Dendritic cell treated with granulocyte-macrophage colony-stimulating factor and Interleukin-4, amounts not matched to agents 40 ng/mL and 50 ng/mL, for 4 days (primary cell): ENCODE results near the gene RPS16.
"Not testable (repeated sequence)": the region's sequence is repeated elsewhere in the genome, so short reads cannot be mapped to it uniquely, and the experiment has no call there.

Source experiments
- H3K27ac Mint-ChIP-seq: one replicate; pipeline ENCODE4 v1.8.0; 2022; ENCODE audit warnings: mild to moderate bottlenecking, mixed read lengths
- H3K27me3 Mint-ChIP-seq: one replicate; pipeline ENCODE4 v1.8.0; 2022; ENCODE audit warnings: mild to moderate bottlenecking, mixed read lengths
- H3K36me3 Mint-ChIP-seq: one replicate; pipeline ENCODE4 v1.8.0; 2022; ENCODE audit warnings: low read depth, mixed read lengths
- H3K4me1 Mint-ChIP-seq: one replicate; pipeline ENCODE4 v1.8.0; 2022; ENCODE audit warnings: low read depth, mixed read lengths
- H3K4me3 Mint-ChIP-seq: one replicate; pipeline ENCODE4 v1.8.0; 2022; ENCODE audit warnings: mild to moderate bottlenecking, moderate library complexity, mixed read lengths
- H3K9me3 Mint-ChIP-seq: one replicate; pipeline ENCODE4 v1.8.0; 2022; ENCODE audit warnings: mixed read lengths
- intact Hi-C: fragments of 100-400 bp; cut with micrococcal nuclease; formaldehyde crosslinking; loops from one replicate; pipeline ENCODE4 v1.15.0; 2022

RPS16 gene

DNA sequence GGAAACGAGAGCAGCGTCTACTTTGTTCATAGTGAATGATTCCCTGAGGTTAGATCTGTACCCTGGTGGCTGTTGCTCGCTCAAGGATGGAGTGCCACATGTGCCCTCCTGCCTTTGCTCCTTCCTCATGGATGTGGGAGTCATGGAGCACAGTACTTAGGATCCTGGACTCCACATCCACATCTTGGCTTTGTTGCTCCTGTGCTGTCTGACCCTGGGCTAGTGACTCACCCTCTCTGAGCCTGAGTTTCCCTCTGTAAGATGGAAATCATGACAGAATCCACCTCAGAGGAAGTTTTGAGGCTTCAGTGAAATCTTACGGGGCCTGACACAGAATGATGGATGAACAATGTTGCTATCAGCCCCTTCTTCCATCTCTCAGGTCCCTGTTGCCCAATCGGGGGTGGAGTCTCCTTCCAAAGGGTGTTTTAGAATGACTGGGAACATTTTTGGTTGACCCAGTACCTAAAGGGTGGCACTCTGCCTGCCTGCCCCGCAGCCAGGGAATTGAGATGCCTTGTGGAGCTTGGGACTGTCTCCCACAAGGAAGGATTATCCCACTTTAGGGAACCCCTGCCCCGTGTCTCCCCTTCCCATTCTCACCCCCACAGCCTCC is 35.1 kb upstream of the RPS16 start:
- intact Hi-C loops: no loop called here
- Mint-ChIP-seq H3K4me3 (no peak overlapping the region), H3K36me3 (peaks cover 100% of the 10 kb centered on the region), H3K9me3 (no peaks in the 10 kb centered on the region), H3K4me1 (peaks cover 7% of the 10 kb centered on the region), H3K27ac (no peak overlapping the region), H3K27me3 (no peaks in the 10 kb centered on the region)

DNA sequence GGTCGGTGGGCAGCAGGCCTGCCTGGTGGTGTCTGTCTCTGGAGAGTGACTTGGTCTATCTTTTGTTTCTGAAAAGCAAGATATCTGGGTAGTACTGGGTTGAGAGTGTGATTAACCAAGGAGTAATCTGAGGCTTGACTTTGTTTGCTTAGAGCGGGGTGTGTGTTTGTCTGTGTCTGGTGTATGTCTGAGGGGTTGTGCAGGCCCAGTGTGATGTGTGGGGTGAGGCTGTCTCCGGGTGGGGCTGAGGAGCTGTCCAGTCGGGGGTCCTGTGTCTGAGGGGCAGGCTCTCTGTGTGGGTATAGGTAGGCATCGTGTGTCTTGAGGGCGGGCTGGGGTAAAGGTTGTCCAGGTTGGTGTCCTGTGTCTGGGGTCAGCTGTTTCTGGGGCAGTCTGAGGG is 33.8 kb upstream of the RPS16 start:
- no peaks in the 10 kb centered on the region for H3K9me3 Mint-ChIP-seq
- H3K4me1 Mint-ChIP-seq: peaks cover 7% of the 10 kb centered on the region
- H3K27me3 Mint-ChIP-seq: no peaks in the 10 kb centered on the region
- H3K36me3 Mint-ChIP-seq: peaks cover 100% of the 10 kb centered on the region
- H3K27ac Mint-ChIP-seq: no peak overlapping the region
- intact Hi-C loops: no loop called here
- no peak overlapping the region for H3K4me3 Mint-ChIP-seq

DNA sequence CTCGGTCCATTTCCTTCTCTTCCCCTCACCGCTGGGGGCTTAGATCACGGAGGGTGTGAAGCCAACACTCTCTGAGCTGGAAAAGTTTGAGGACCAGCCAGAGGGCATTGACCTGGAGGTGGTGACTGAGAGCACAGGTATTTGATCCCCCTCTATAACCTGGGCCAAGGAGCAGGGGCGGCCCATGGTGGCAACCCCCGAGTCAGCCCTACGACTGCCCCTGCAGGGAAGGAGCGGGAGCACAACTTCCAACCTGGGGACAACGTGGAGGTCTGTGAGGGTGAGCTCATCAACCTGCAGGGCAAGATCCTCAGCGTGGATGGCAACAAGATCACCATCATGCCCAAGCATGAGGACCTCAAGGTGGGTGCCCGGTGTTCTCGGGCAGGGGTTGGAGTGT is 33.3 kb upstream of the RPS16 start:
- Mint-ChIP-seq H3K9me3 (no peaks in the 10 kb centered on the region), H3K27me3 (no peaks in the 10 kb centered on the region), H3K36me3 (peaks cover 100% of the 10 kb centered on the region), H3K4me3 (no peak overlapping the region), H3K27ac (no peak overlapping the region), H3K4me1 (peaks cover 7% of the 10 kb centered on the region)
- intact Hi-C loops: no loop called here

- peaks cover 7% of the 10 kb centered on the region for H3K4me1 Mint-ChIP-seq
- H3K4me3 Mint-ChIP-seq: no peak overlapping the region
These were observed 32.2 kb upstream of the RPS16 start for GRCh38 chr19:39467941-39468340.

DNA sequence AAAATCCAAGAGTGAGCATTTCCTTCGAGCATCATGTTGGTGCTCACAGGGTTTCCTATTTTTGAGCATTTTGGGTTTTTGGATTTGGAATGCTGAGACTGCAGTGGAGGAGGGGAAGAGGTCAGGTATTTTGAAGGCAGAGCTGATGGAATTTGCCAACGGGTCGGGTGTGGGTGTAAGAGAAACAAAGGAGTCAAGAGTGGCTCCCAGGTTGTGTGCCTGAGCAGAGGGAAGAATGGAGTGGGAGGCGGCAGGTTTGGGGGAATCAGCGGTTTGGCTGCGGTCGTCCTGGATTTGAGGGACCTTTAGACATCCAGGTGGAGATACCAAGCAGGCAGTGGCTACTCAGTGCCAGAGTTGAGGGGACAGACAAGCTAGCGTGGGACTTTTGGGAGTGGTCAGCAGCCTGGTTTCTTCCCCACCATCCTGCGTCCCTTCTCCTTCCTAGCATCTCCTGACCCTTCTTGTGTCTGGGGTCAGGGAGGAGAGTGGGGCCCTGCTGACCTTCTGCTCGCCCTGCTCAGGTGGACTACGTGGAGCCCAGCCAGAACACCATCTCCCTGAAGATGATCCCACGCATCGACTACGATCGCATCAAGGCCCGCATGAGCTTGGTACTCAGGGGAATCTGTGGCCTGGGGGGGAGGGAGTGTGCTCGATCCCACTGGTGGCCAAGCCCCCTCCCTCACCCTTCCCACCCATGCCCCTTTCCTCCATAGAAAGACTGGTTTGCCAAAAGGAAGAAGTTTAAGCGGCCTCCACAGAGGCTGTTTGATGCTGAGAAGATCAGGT is 30.4 kb upstream of the RPS16 start:
- intact Hi-C loops: no loop called here
- Mint-ChIP-seq H3K27ac (no peak overlapping the region), H3K9me3 (no peaks in the 10 kb centered on the region), H3K36me3 (peaks cover 96% of the 10 kb centered on the region), H3K4me1 (no peaks in the 10 kb centered on the region), H3K4me3 (no peak overlapping the region), H3K27me3 (no peaks in the 10 kb centered on the region)

More at GRCh38 chr19:39467941-39468340, 32.2 kb upstream of the RPS16 start:
- H3K27ac Mint-ChIP-seq: no peak overlapping the region
- peaks cover 99% of the 10 kb centered on the region for H3K36me3 Mint-ChIP-seq
- H3K9me3 Mint-ChIP-seq: no peaks in the 10 kb centered on the region
- H3K27me3 Mint-ChIP-seq: no peaks in the 10 kb centered on the region
- intact Hi-C loops: no loop called here

- intact Hi-C loops: no loop called here
- no peaks in the 10 kb centered on the region for H3K9me3 Mint-ChIP-seq
- H3K27me3 Mint-ChIP-seq: no peaks in the 10 kb centered on the region
- peaks cover 10% of the 10 kb centered on the region for H3K4me1 Mint-ChIP-seq
- peaks cover 96% of the 10 kb centered on the region for H3K36me3 Mint-ChIP-seq
- no peak overlapping the region for H3K4me3 Mint-ChIP-seq
- H3K27ac Mint-ChIP-seq: no peak overlapping the region
These were observed 27.7 kb upstream of the RPS16 start for GRCh38 chr19:39463403-39463802.

DNA sequence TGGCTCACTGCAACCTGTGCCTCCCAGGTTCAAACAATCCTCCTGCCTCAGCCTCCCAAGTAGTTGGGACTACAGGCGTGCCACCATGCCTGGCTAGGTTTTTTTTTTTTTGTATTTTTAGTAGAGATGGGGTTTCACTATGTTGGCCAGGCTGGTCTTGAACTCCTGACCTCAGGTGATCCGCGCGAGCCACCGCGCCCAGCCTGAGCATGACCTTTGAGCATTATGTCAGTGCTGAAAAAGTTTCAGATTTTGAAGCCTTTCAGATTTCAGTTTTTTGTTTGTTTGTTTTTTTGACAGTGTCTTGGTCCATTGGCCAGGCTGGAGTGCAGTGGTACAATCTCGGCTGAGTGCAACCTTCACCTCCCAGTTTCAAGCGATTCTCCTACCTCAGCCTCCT is 15.5 kb upstream of the RPS16 start:
- H3K4me3 Mint-ChIP-seq, H3K9me3 Mint-ChIP-seq, H3K27ac Mint-ChIP-seq, H3K27me3 Mint-ChIP-seq, intact Hi-C loops: not testable (repeated sequence)
- Mint-ChIP-seq H3K36me3 (peaks cover 85% of the 10 kb centered on the region), H3K4me1 (peaks cover 59% of the 10 kb centered on the region)

DNA sequence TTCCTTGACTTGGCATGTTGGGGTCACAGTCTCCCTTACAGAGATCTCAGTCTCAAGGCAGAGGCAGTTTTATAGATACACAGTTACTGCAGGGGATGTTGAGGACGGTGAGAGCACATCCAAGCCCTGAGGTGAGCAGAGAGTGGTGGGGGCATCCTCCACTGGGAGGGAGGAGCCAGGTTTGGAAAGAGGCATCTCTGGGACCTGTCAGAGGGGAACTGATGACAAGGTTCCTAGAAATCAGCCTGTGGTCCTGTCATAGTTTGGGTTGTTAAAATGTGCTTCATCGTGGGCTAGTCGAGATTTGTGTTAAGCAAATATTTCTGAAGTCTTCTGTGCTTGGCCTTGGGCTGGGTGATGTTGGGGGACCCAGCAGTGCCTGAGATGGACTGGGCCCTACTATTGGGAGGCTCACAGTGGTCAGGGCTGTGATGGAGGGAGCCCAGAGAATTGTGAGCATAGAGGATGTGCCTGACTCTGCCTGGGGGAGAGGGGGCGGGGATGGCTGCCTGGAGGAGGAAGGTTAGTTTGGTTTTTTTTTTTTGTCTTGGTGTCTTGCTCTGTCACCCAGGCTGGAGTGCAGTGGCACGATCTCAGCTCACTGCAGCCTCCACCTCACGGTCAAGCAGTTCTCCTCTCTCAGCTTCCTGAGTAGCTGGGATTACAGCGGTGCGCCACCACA is 13.5 kb upstream of the RPS16 start:
- Mint-ChIP-seq H3K27me3 (no peaks in the 10 kb centered on the region), H3K36me3 (peaks cover 84% of the 10 kb centered on the region)
- intact Hi-C loops: no loop called here

DNA sequence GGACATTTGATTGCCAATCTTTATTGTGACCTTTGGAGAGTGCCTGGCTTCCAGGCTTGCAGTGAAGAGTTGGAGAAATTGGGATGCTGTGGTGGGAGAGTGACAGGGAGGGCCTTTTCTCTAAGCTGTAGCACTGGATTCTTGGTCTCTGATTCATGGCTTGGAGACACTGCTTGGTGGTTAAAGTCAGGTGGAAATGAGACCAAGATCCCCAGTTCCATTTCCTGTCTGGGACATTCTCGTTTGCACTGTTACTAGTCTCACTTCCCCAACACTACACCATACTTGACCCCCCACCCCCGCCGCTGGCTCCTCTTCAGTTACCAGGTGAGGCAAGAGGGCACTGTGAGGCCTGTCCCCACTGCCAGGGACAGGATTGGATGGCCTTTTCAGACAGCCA is 12.5 kb upstream of the RPS16 start:
- H3K36me3 Mint-ChIP-seq: peaks cover 74% of the 10 kb centered on the region
- intact Hi-C loops: no loop called here
- H3K4me3 Mint-ChIP-seq: no peak overlapping the region
- H3K9me3 Mint-ChIP-seq: no peaks in the 10 kb centered on the region
- peaks cover 62% of the 10 kb centered on the region for H3K4me1 Mint-ChIP-seq
- H3K27ac Mint-ChIP-seq: peak overlapping the region; percentile 51
- H3K27me3 Mint-ChIP-seq: no peaks in the 10 kb centered on the region

More for the DNA sequence above, 13.5 kb upstream of the RPS16 start:
- peak overlapping the region; percentile 51 for H3K27ac Mint-ChIP-seq
- no peak overlapping the region for H3K4me3 Mint-ChIP-seq
- H3K9me3 Mint-ChIP-seq: no peaks in the 10 kb centered on the region
- peaks cover 62% of the 10 kb centered on the region for H3K4me1 Mint-ChIP-seq

DNA sequence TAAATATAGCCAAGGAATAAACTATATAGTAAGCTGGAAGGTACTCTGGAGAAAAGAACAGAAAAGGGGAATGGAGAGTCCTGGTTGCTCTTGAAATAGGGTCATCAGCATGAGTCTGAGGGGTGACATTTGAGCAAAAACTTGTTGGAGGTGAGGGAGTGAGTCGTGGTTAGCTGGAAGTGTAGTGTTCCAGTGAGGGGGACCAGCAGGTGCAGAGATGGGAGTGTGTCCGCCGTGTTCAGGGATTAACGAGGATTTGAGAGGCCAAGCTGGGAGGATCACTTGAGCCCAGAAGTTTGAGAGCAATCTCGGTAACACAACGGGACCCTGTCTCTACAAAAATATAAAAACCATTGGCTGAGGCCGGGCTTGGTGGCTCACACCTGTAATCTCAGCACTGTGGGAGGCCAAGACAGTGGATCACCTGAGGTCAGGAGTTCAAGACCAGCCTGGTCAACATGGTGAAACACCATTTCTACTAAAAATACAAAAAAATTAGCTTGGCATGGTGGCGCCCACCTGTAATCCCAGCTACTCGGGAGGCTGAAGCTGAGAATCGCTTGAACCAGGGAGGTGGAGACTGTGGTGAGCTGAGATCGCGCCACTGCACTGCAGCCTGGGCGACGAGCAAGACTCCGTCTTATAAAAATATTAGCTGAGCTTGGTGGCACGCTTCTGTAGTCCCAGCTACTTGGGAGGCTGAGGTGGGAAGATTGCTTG is 10.8 kb upstream of the RPS16 start:
- H3K27me3 Mint-ChIP-seq: no peaks in the 10 kb centered on the region
- H3K9me3 Mint-ChIP-seq: no peaks in the 10 kb centered on the region
- peaks cover 48% of the 10 kb centered on the region for H3K4me1 Mint-ChIP-seq
- H3K27ac Mint-ChIP-seq: peak overlapping the region; percentile 98
- peaks cover 57% of the 10 kb centered on the region for H3K36me3 Mint-ChIP-seq
- intact Hi-C loops: no loop called here
- peak overlapping the region; percentile 98 for H3K4me3 Mint-ChIP-seq

DNA sequence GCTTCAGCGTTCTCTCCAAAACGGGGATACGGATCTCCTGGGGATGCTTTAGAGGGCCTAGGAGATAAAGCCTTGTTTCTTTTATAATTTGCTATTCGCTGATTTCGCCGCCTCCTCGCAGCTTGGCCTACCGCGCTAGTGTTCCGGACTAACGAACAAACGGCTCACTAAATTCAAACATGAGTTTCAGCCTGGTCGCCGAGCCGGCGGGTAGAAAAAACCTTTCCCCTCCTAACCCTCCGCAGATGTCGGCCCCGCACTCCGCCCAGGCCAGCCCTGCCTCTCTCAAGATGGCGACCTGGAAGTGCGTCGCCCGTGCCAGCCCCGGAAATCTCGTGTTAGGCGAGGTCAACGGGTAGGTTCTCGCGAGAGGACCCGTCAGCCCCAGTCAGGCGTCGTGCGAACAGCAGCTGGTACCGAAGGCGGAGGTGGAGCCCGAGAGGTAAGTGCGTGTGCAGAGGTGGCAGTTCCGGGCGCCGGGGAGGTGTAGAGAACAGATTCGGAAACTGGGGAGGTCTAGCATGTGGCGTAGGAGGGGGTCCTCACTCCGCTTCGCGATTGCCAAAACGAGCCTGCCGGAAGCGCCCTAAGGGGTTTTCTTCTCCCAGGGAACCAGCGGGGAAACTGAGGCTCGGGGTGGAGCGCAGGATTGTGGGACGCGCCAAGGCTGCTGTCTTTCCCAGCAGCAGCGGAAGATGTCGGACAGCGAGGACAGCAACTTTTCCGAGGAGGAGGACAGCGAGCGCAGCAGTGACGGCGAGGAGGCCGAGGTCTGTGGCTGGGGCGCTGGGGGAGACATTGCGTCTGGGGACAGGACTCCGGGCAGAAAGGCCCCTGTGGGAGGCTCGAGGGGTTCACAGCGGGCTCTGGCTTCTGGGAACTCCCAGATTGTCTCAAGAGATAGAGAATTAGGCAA is 9.7 kb upstream of the RPS16 start, which contains the start of gene SUPT5H:
Gene SUPT5H, plus strand, starts transcription at position 387 of the 916 bp plus-strand sequence. Its CDS starts 309 bp downstream, at position 696.
- peaks cover 45% of the 10 kb centered on the region for H3K4me1 Mint-ChIP-seq
- intact Hi-C loops: loop anchor here (1.0 to 2.0 kb wide), 3 partner anchors 9 to 87 kb away; partner anchors contain the start of genes EID2B and TIMM50
- no peaks in the 10 kb centered on the region for H3K9me3 Mint-ChIP-seq
- H3K4me3 Mint-ChIP-seq: peak within 1 kb of the TSS; percentile 98
- peaks cover 51% of the 10 kb centered on the region for H3K36me3 Mint-ChIP-seq
- H3K27ac Mint-ChIP-seq: peak within 1 kb of the TSS; percentile 98
- no peaks in the 10 kb centered on the region for H3K27me3 Mint-ChIP-seq

DNA sequence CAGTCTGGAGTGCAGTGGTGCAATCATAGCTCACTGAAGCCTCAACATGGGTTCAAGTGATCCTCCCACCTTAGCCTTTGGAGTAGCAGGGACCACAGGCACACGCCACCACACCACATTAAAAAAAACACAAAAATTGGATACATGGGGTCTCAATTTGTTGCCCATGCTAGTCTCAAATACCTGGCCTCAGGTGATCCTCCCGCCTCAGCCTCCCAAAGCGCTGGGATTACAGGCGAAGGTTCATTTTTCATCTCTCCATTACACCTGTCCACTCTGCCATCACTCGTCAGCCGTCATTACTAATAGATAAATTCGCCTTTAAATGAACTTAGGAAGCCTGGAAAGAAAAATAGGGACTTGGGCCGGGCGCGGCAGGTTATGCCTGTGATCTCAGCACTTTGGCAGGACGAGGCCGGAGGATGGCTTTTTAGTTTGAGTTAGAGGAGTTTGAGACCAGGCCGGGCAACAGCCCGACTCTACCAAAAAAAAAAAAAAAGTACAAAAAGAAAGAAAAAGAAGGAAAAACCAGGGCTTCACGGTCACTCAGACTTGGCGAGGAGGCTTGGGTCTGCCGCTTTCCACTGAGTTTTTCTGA is 8.9 kb upstream of the RPS16 start:
- H3K4me3 Mint-ChIP-seq: peak overlapping the region; percentile 98
- H3K4me1 Mint-ChIP-seq: peaks cover 40% of the 10 kb centered on the region
- intact Hi-C loops: loop anchor here (1.0 to 2.0 kb wide), 3 partner anchors 8 to 88 kb away; partner anchors contain the start of genes EID2B and TIMM50
- H3K27ac Mint-ChIP-seq: peak overlapping the region; percentile 98
- H3K27me3 Mint-ChIP-seq: no peaks in the 10 kb centered on the region
- H3K36me3 Mint-ChIP-seq: peaks cover 50% of the 10 kb centered on the region
- no peaks in the 10 kb centered on the region for H3K9me3 Mint-ChIP-seq
